OCI-LY1 (cell line): ENCODE measurements around the gene PCDHA2.
"Not testable (repeated sequence)": the region's sequence is repeated elsewhere in the genome, so short reads cannot be mapped to it uniquely, and the experiment has no call there.

Source experiments
- CTCF ChIP-seq: fragments of 200-600 bp; sonication (generic), shearing (Covaris generic); IDR thresholded peaks from 2 replicates; pipeline ENCODE4 v1.5.1; 2017; ENCODE audit warnings: mild to moderate bottlenecking, antibody characterized with exemption, low read length, moderate library complexity, mixed read lengths
- EZH2 ChIP-seq: fragments of 200-600 bp; sonication (generic), shearing (Covaris generic); IDR thresholded peaks from 2 replicates; pipeline ENCODE4 v1.8.0; 2017; ENCODE audit warnings: borderline replicate concordance, mixed run types, mild to moderate bottlenecking, antibody characterized with exemption, low read length, moderate library complexity, mixed read lengths

GRCh38 chr5:140808241-140808888 lies 13.7 kb downstream of the PCDHA2 start:
- not testable (repeated sequence) for TF ChIP-seq CTCF, EZH2
